NB4 (cell line): Measurements from ENCODE around the gene DSCAML1.

ENCODE experiments used
- POLR2A ChIP-seq: IDR thresholded peaks from 2 replicates; pipeline ENCODE4 v1.6.1; 2011; ENCODE audit warnings: mild to moderate bottlenecking; ENCODE audit not compliant: insufficient read length; ENCODE audit errors: extremely low read depth
- TF ChIP-seq, protein P1 (sequence below): IDR thresholded peaks from 2 replicates; pipeline ENCODE4 v1.6.1; 2011; ENCODE audit warnings: low read depth, low read length
- TF ChIP-seq, protein P2 (sequence below): IDR thresholded peaks from one replicate; pipeline ENCODE4 v1.5.1; 2012; ENCODE audit warnings: low read depth, low read length

DNA sequence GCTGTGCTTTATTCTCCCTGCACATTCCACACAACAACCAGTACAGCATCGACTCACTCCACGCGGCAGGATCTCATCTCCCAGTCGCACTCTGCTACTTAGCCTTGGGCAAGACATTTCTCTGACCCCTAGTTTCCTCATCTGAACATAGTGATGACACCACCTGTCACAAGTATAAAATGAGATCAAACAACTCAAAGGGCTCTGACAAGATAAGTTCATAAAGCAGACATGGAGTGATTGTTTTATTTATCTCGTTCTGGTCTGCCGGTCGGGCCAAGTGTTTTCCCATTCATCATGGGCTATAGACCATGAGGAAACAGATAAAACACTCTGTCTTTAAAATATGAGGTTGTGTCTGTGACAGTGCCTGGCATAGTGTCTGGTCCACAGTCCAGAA lies 35.0 kb downstream of the DSCAML1 start:
- TF ChIP-seq, protein P1, sequence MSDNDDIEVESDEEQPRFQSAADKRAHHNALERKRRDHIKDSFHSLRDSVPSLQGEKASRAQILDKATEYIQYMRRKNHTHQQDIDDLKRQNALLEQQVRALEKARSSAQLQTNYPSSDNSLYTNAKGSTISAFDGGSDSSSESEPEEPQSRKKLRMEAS: no peak
- TF ChIP-seq POLR2A: no peak
- TF ChIP-seq, protein P2, sequence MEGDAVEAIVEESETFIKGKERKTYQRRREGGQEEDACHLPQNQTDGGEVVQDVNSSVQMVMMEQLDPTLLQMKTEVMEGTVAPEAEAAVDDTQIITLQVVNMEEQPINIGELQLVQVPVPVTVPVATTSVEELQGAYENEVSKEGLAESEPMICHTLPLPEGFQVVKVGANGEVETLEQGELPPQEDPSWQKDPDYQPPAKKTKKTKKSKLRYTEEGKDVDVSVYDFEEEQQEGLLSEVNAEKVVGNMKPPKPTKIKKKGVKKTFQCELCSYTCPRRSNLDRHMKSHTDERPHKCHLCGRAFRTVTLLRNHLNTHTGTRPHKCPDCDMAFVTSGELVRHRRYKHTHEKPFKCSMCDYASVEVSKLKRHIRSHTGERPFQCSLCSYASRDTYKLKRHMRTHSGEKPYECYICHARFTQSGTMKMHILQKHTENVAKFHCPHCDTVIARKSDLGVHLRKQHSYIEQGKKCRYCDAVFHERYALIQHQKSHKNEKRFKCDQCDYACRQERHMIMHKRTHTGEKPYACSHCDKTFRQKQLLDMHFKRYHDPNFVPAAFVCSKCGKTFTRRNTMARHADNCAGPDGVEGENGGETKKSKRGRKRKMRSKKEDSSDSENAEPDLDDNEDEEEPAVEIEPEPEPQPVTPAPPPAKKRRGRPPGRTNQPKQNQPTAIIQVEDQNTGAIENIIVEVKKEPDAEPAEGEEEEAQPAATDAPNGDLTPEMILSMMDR: no peak
